Muscle of leg (tissue), 11 donors: ENCODE data around the gene SMYD2. TPM values are rescaled to one million over a fixed set of nuclear protein-coding genes. Genes with fewer than 3 reads are reported as not detected.
A peak's percentile ranks its signal among the peaks of the same experiment; 100 is the strongest.

ENCODE experiments used
- DNase-seq: peaks from one replicate; pipeline ENCODE4 v3.0.0; 2013
- H3K27ac ChIP-seq: one replicate; pipeline ENCODE4 v1.5.1; 2013; ENCODE audit warnings: mild to moderate bottlenecking, low read length, control low read depth
- H3K27me3 ChIP-seq: one replicate; pipeline ENCODE4 v1.6.1; 2013; ENCODE audit warnings: low read length; ENCODE audit not compliant: control insufficient read depth, insufficient read depth
- H3K36me3 ChIP-seq: one replicate; pipeline ENCODE4 v1.6.1; 2013; ENCODE audit warnings: low read length; ENCODE audit not compliant: control insufficient read depth, insufficient read depth
- H3K4me1 ChIP-seq: one replicate; pipeline ENCODE4 v1.6.1; 2013; ENCODE audit warnings: low read length; ENCODE audit not compliant: control insufficient read depth, insufficient read depth
- H3K4me3 ChIP-seq: one replicate; pipeline ENCODE4 v1.5.1; 2013; ENCODE audit warnings: low read length, control low read depth
- H3K9me3 ChIP-seq: replicated peaks from 2 replicates; pipeline ENCODE4 v1.6.1; 2013; ENCODE audit warnings: low read depth, low read length; ENCODE audit not compliant: control insufficient read depth
- WGBS: methylation state at CpG from one replicate; pipeline ENCODE4 v1.1.5; 2013; ENCODE audit warnings: missing lambda C conversion rate; ENCODE audit not compliant: insufficient coverage; 5-methylcytosine and 5-hydroxymethylcytosine counted together
- polyA plus RNA-seq, 8 donors: library from polyadenylated mRNA; unstranded; fragments of 120-200 nt; gene quantifications; one replicate each; pipeline versions ENCODE4 v1.2.1 to v1.2.3, GENCODE V29; 2013; ENCODE audit warnings: inconsistent platforms in 1 of 8, low replicate concordance in 1 of 8; ENCODE audit not compliant: insufficient read length in 8 of 8, insufficient read depth in 1 of 8
- total RNA-seq: library from RNA; stranded (reverse); fragments of 120-200 nt; gene quantifications from one replicate; pipeline ENCODE4 v1.2.4, GENCODE V29; 2013

SMYD2 gene
- total and polyA plus RNA-seq, 9 donors: 55.5 to 75.3 (median 69.4) TPM

- Histone ChIP-seq H3K27me3 (no peaks in the 10 kb centered on the region), H3K27ac (peak overlapping the region; percentile 62), H3K36me3 (no peaks in the 10 kb centered on the region), H3K9me3 (no peaks in the 10 kb centered on the region), H3K4me1 (peaks cover 15% of the 10 kb centered on the region), H3K4me3 (peak overlapping the region; percentile 59)
- DNase-seq: peak; percentile 47
- 3% methylated on average over 5 of the region's 14 CpGs for WGBS
These were observed 1.0 kb downstream of the SMYD2 start for GRCh38 chr1:214281720-214282629.

- Histone ChIP-seq H3K36me3 (no peaks in the 10 kb centered on the region), H3K27me3 (no peaks in the 10 kb centered on the region), H3K27ac (no peak overlapping the region), H3K9me3 (no peaks in the 10 kb centered on the region), H3K4me1 (peaks cover 15% of the 10 kb centered on the region), H3K4me3 (no peak overlapping the region)
- DNase-seq: no peak
- 80% methylated on average over 7 of the region's 9 CpGs for WGBS
These were observed 1.8 kb downstream of the SMYD2 start for GRCh38 chr1:214282630-214283242.

GRCh38 chr1:214285610-214286440, 4.9 kb downstream of the SMYD2 start:
- WGBS: 100% methylated on average over 2 of the region's 7 CpGs
- Histone ChIP-seq H3K27ac (no peak overlapping the region), H3K4me3 (no peak overlapping the region)

GRCh38 chr1:214287884-214288283, 6.9 kb downstream of the SMYD2 start:
- Histone ChIP-seq H3K27ac (no peak overlapping the region), H3K27me3 (no peaks in the 10 kb centered on the region), H3K9me3 (no peaks in the 10 kb centered on the region), H3K4me1 (peaks cover 7% of the 10 kb centered on the region), H3K4me3 (no peak overlapping the region), H3K36me3 (no peaks in the 10 kb centered on the region)
- WGBS: 44% methylated on average over 3 of the region's 6 CpGs
- no peak for DNase-seq

More at GRCh38 chr1:214285610-214286440, 4.9 kb downstream of the SMYD2 start:
- DNase-seq: no peak
- Histone ChIP-seq H3K4me1 (peaks cover 15% of the 10 kb centered on the region), H3K9me3 (no peaks in the 10 kb centered on the region), H3K36me3 (no peaks in the 10 kb centered on the region), H3K27me3 (no peaks in the 10 kb centered on the region)

- Histone ChIP-seq H3K4me1 (peaks cover 6% of the 10 kb centered on the region), H3K27me3 (no peaks in the 10 kb centered on the region), H3K9me3 (no peaks in the 10 kb centered on the region), H3K27ac (peak overlapping the region; percentile 6), H3K4me3 (no peak overlapping the region), H3K36me3 (no peaks in the 10 kb centered on the region)
- no peak for DNase-seq
- 67% methylated on average over 1 of the region's 7 CpGs for WGBS
These were observed 8.8 kb downstream of the SMYD2 start for GRCh38 chr1:214289574-214290272.

- Histone ChIP-seq H3K9me3 (no peaks in the 10 kb centered on the region), H3K27ac (no peak overlapping the region), H3K4me3 (no peak overlapping the region), H3K27me3 (no peaks in the 10 kb centered on the region), H3K36me3 (no peaks in the 10 kb centered on the region), H3K4me1 (peaks cover 6% of the 10 kb centered on the region)
- no peak for DNase-seq
- WGBS: 38% methylated on average over 2 of the region's 5 CpGs
These were observed 9.6 kb downstream of the SMYD2 start for GRCh38 chr1:214290424-214291037.

GRCh38 chr1:214292322-214292721, 11.4 kb downstream of the SMYD2 start:
- DNase-seq: no peak
- H3K9me3 ChIP-seq: no peaks in the 10 kb centered on the region
- H3K4me3 ChIP-seq: no peak overlapping the region
- H3K4me1 ChIP-seq: peaks cover 9% of the 10 kb centered on the region
- H3K27me3 ChIP-seq: no peaks in the 10 kb centered on the region
- WGBS: 82% methylated on average over 2 of the region's 3 CpGs
- no peak overlapping the region for H3K27ac ChIP-seq
- H3K36me3 ChIP-seq: no peaks in the 10 kb centered on the region

- H3K27me3 ChIP-seq: no peaks in the 10 kb centered on the region
- peaks cover 2% of the 10 kb centered on the region for H3K4me1 ChIP-seq
- H3K27ac ChIP-seq: no peak overlapping the region
- no peaks in the 10 kb centered on the region for H3K9me3 ChIP-seq
- H3K4me3 ChIP-seq: no peak overlapping the region
- no peaks in the 10 kb centered on the region for H3K36me3 ChIP-seq
- DNase-seq: no peak
- WGBS: no CpG with 5 or more reads among the region's 4 CpGs
These were observed 15.0 kb downstream of the SMYD2 start for GRCh38 chr1:214295934-214296333.
